IPS-18c (cell line): ENCODE data around the gene USP6NL.
"Not testable (repeated sequence)": the region's sequence is repeated elsewhere in the genome, so short reads cannot be mapped to it uniquely, and the experiment has no call there.

Experiments used
- H3K4me3 ChIP-seq: 2 replicates; pipeline ENCODE4 v1.7.0; 2013; ENCODE audit warnings: low read depth, mild to moderate bottlenecking, low read length, moderate library complexity; ENCODE audit not compliant: insufficient read depth
- H3K9me3 ChIP-seq: one replicate; pipeline ENCODE4 v1.6.1; 2013; ENCODE audit warnings: mild to moderate bottlenecking, low read length, moderate library complexity; ENCODE audit not compliant: control insufficient read depth, insufficient read depth

Gene USP6NL

GRCh38 chr10:11515596-11516430 is 95.6 kb downstream of the USP6NL start:
- H3K9me3 ChIP-seq = no peaks in the 10 kb centered on the region
- no peak overlapping the region for H3K4me3 ChIP-seq

DNA sequence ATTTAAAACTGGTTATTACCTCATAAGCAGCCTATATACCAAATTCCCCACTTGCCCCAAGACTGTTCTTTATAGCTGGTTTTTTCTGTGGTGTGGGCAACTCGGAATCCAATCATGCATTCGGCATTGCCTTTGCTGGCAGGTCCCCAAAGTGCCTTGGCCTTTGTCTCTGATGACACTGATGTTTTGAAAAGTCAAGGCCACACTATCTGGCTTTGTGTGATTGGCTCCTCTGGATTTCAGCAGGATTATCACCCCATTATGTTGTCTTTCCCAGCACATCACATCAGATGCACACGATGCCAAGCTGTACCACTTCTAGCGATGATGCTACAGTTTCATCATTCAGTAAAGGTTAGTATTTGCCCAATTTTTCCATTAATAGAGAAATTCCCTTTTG is 97.7 kb downstream of the USP6NL start:
- H3K9me3 ChIP-seq = no peaks in the 10 kb centered on the region
- no peak overlapping the region for H3K4me3 ChIP-seq

DNA sequence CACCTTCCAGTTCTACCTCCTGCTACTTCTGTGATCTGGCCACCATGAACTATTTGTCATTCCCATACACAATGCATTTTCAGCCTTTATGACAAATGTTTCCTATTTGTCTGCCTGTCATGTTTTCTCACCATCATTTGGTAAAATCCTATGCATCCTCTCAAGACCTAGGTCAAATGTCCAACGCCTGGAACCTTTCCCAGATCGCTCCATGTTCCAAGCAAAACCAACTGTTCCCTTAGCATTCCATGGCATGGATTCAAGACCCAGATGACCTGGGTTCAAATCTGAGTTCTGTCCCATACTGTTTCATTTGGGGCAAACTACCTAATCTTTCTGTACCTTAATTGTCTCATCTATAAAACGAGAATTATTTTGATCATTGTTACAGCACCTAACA is 98.9 kb downstream of the USP6NL start:
- H3K4me3 ChIP-seq = no peak overlapping the region
- no peaks in the 10 kb centered on the region for H3K9me3 ChIP-seq

- H3K9me3 ChIP-seq = no peaks in the 10 kb centered on the region
- no peak overlapping the region for H3K4me3 ChIP-seq
These were observed 100.1 kb downstream of the USP6NL start for GRCh38 chr10:11511321-11511720.

DNA sequence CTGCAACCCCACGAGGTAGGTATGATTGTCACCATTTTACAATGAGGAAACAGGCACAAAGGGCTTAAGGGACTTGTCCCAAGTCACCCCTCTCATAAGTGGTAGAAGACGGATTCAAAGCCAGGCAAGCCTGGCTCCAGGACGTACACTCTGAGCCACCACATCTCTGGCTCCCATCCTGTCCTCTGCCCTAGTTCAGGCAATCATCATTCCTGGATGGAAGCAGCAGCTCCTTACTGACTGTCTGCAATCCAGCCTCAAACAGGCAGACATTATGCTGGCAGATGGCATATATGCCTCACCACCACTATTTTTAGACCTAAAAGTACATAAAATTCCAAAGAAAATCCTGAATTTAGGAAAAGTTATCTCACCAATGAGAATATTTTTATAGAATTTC is 100.7 kb downstream of the USP6NL start:
- no peaks in the 10 kb centered on the region for H3K9me3 ChIP-seq
- H3K4me3 ChIP-seq = no peak overlapping the region

DNA sequence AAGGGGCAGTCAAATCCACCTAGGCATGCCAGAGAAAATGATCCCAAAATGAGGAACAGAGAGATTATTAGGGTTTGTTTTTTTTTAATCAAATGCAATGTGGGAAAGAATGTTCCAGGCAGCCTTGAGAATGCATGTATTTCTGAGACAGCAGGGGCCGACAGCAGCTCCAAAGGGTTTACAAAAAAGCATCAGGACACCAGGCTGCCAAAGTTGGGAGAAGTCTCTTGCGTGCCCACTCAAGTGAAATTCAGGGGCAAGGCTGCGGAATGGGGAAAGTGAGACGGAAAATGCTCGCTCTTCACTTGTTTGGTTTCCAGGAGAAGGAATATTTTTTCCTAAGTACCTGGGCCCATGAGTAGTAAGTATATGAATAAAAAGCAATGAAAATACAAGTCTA is 101.2 kb downstream of the USP6NL start:
- no peaks in the 10 kb centered on the region for H3K9me3 ChIP-seq

DNA sequence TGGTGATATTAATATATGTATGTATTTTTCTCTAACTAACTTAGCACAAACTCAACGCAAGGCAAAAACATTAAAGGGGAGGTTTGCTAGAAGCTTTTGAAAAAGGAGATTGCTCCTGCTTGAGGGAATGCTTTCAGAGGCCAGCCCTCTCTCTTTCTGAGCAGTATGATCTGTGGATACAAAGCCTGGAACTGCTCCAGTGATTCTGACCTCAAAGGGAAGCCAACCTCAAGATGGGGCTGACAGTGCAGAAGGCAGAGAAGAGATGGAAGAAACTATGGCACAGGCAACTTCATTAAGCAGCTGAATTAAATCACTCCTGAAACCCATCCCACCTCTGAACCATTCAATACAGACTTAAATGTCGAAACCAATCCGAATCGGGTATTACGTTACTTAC is 102.4 kb downstream of the USP6NL start:
- no peak overlapping the region for H3K4me3 ChIP-seq
- H3K9me3 ChIP-seq = no peaks in the 10 kb centered on the region

More for the DNA sequence above, 101.2 kb downstream of the USP6NL start:
- H3K4me3 ChIP-seq = no peak overlapping the region

DNA sequence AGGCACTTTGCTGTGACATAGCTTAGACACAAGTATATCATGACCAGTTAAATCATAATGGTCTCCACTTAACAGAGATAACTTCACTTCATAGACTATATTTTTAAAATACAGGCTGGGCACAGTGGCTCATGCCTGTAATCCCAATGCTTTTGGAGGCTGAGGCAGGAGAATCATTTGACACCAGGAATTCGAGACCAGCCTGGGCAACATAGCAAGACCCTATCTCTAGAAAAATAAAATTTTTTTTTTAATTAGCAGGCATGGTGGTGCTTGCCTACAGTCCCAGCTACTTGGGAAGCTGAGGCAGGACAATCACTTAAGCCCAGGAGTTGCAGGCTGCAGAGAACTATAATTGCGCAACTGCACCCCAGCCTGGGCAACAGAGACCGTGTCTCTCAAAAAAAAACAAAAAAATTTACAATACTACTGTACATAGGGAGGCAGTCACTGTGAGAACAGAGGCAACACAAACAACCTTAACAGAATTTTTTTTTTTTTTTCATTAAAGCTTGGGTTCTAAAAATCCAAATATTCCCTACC is 105.1 kb downstream of the USP6NL start:
- H3K9me3 ChIP-seq = no peaks in the 10 kb centered on the region
- H3K4me3 ChIP-seq = no peak overlapping the region

- H3K9me3 ChIP-seq = no peaks in the 10 kb centered on the region
- no peak overlapping the region for H3K4me3 ChIP-seq
These were observed 105.8 kb downstream of the USP6NL start for GRCh38 chr10:11505639-11506038.

DNA sequence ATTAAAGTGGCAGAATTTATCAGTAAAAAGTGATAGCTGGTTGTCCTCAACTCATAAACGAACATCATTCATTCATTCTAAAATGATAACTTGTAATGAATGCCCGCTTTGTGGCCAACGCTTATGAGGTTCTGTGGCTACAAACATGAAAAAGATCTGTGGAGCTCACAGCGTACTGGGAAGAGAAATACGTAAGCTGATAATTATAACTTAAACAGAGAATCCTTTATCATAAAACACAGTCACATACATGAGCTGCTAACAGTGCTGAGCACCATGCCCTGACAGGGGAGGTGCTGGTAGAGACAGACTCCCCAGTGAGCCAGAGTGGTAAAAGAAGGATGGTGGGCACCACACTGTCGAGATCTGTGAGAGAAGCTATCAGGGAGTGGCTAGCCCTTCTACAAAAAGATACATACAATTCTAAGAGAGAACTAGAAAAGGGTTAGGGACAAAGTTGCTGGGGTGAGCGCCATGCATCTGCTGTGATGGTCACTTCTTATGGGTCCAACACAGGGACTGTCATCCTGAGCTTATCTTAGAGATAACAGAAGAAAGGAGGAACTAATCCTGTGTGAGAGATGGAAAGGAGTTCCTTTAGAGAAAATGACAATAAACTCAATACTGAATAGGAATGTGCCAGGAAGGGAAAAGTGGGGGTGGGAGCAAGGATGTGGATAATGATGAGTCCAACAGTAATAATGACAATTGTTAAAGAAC is 106.7 kb downstream of the USP6NL start:
- Histone ChIP-seq H3K9me3 (no peaks in the 10 kb centered on the region), H3K4me3 (no peak overlapping the region)

DNA sequence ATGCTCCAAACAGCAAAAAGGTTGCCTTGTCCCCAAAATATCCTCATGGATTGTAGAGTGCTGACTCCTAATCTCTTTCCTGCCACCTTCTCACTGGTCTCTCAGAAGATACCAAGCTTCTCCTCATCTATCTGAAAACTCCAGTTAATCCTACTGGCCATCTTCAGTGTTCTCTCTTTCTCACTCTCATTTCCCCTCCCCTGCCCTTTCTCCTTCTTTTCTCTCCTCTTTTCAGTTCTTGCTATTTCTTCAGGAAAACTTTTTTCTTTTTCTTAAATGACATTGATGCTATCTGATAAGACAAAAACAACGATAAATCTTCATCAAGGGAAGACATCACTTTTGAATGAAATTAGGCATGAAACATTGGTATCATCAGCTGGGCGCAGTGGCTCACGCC is 109.8 kb downstream of the USP6NL start:
- H3K4me3 ChIP-seq = no peak overlapping the region
- no peaks in the 10 kb centered on the region for H3K9me3 ChIP-seq

- Histone ChIP-seq H3K4me3 (no peak overlapping the region), H3K9me3 (no peaks in the 10 kb centered on the region)
These were observed 111.9 kb downstream of the USP6NL start for GRCh38 chr10:11499425-11500071.

DNA sequence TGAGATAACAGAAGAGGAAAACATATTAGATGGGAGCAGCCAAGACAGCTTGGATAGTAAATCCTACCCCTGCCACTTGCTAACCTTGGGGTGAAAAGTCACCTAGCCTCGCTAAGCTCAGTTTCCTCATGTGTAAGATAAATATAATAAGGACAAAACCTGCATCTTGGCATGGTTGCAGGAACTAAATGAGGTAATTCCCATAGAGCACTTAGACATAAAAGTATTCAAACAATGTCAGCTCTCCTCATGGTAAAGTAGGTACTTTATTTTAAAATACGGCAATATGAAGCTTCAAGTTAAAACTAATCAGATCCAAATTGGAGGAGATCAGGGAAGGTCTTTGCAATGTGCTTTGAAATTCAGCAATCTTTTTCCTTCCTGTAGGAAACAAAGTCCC is 113.1 kb downstream of the USP6NL start:
- Histone ChIP-seq H3K4me3 (no peak overlapping the region), H3K9me3 (no peaks in the 10 kb centered on the region)

GRCh38 chr10:11494923-11495322 is 116.5 kb downstream of the USP6NL start:
- not testable (repeated sequence) for H3K4me3 ChIP-seq, H3K9me3 ChIP-seq

GRCh38 chr10:11493646-11494045 is 117.8 kb downstream of the USP6NL start:
- no peak overlapping the region for H3K4me3 ChIP-seq
- no peaks in the 10 kb centered on the region for H3K9me3 ChIP-seq

- Histone ChIP-seq H3K4me3 (no peak overlapping the region), H3K9me3 (no peaks in the 10 kb centered on the region)
These were observed 120.4 kb downstream of the USP6NL start for GRCh38 chr10:11491087-11491486.

DNA sequence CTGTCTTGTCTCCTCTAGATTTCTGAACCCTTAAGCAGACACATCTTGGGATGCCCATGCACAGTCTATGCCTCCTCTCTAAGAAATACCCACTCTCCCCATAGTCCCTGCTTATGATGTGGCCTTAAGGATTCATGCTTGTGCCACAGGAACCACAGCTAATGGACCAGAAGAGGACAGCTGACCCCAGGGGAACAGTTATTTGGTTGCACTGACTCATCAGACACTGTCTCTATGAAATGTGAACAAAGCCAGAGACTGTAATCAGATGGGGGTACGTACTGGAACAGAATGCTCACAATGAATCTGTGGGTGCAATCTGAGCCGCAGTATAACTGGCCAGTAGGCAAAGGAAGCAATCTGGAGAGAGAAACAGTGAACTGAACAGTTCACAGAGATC is 121.9 kb downstream of the USP6NL start:
- Histone ChIP-seq H3K9me3 (no peaks in the 10 kb centered on the region), H3K4me3 (no peak overlapping the region)

- no peak overlapping the region for H3K4me3 ChIP-seq
These were observed 123.3 kb downstream of the USP6NL start for GRCh38 chr10:11488126-11488525.

More at GRCh38 chr10:11488126-11488525, 123.3 kb downstream of the USP6NL start:
- no peaks in the 10 kb centered on the region for H3K9me3 ChIP-seq
